Testis (tissue), 3 donors: ENCODE measurements around the gene PIGL. TPM values are rescaled to one million over a fixed set of nuclear protein-coding genes. Genes with fewer than 3 reads are reported as not detected.

Experiments
- DNase-seq: peaks from one replicate; pipeline ENCODE4 v3.0.0-alpha.2; 2019
- H3K27ac ChIP-seq, 2 donors: fragments of 200-600 bp; sonication (generic); one replicate each; pipeline ENCODE4 v1.5.1; 2019
- H3K27me3 ChIP-seq: fragments of 200-600 bp; sonication (generic); one replicate; pipeline ENCODE4 v1.5.1; 2019
- H3K36me3 ChIP-seq: fragments of 200-600 bp; sonication (generic); one replicate; pipeline ENCODE4 v1.5.1; 2017; ENCODE audit warnings: low read depth; ENCODE audit errors: missing control alignments
- H3K4me1 ChIP-seq: fragments of 200-600 bp; sonication (generic); one replicate; pipeline ENCODE4 v1.5.1; 2019
- H3K4me3 ChIP-seq, 2 donors: fragments of 200-600 bp; sonication (generic); one replicate each; pipeline ENCODE4 v1.5.1; 2017 to 2019
- H3K9me3 ChIP-seq: fragments of 200-600 bp; sonication (generic); one replicate; pipeline ENCODE4 v1.5.1; 2017
- POLR2A ChIP-seq: fragments of 450-650 bp; IDR thresholded peaks from one replicate; pipeline ENCODE4 v1.6.1; 2017; ENCODE audit warnings: antibody characterized with exemption, mild to moderate bottlenecking, moderate library complexity
- WGBS, 2 donors: methylation state at CpG; one replicate each; pipeline ENCODE4 v1.1.5; 2018; 5-methylcytosine and 5-hydroxymethylcytosine counted together
- intact Hi-C: fragments of 100-400 bp; cut with DNase I; formaldehyde crosslinking; loops from one replicate; pipeline ENCODE4 v1.15.1; 2023; ENCODE audit warnings: low total_unique reads
- polyA plus RNA-seq: library from polyadenylated mRNA; stranded (reverse); fragments of 350-450 nt; fragmentation: Illumina TruSeq; extraction: RNeasy Lipid Tissue Mini Kit (QIAGEN cat#74804); gene quantifications from one replicate; pipeline ENCODE4 v1.2.3, GENCODE V29; 2014; ENCODE audit warnings: low read depth, low replicate concordance; ENCODE audit not compliant: insufficient read depth
- total RNA-seq, 2 donors: library from RNA; depleted of rRNA; stranded (reverse); fragments of >200 nt; gene quantifications; one replicate each; pipeline ENCODE4 v1.2.3, GENCODE V29; 2016
- TF ChIP-seq, protein P1 (sequence below), 3 experiments: fragments of 450-650 bp in 2 of 3; fragments of 200-600 bp in 1 of 3; sonication (generic) in 1 of 3; IDR thresholded peaks; one replicate each; pipeline ENCODE4 v1.5.1; 2016 to 2019; ENCODE audit warnings: antibody characterized with exemption in 3 of 3, mild to moderate bottlenecking in 2 of 3, moderate library complexity in 1 of 3

Gene PIGL
- total and polyA plus RNA-seq, 3 donors from 2014 or later, result 31.3 to 93.9 (median 74.1) TPM

DNA sequence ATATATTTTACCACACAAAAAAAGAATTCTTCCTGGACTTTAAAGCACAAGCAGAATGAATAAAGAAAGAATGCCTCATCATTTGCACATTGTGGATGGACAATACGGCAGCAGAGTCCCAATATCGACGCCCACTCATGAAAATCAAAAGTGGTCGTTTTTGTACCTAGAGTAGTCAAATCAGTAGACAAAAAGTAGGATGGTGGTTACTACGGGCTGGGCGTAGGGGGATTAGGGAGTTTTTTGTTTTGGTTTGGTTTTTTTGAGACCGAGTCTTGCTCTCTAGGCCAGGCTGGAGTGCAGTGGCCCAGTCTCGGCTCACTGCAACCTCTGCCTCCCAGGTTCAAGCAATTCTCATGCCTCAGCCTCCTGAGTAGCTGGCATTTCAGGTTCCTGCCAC is 144.9 kb downstream of the PIGL start:
- no peak for TF ChIP-seq POLR2A
- TF ChIP-seq, protein P1, sequence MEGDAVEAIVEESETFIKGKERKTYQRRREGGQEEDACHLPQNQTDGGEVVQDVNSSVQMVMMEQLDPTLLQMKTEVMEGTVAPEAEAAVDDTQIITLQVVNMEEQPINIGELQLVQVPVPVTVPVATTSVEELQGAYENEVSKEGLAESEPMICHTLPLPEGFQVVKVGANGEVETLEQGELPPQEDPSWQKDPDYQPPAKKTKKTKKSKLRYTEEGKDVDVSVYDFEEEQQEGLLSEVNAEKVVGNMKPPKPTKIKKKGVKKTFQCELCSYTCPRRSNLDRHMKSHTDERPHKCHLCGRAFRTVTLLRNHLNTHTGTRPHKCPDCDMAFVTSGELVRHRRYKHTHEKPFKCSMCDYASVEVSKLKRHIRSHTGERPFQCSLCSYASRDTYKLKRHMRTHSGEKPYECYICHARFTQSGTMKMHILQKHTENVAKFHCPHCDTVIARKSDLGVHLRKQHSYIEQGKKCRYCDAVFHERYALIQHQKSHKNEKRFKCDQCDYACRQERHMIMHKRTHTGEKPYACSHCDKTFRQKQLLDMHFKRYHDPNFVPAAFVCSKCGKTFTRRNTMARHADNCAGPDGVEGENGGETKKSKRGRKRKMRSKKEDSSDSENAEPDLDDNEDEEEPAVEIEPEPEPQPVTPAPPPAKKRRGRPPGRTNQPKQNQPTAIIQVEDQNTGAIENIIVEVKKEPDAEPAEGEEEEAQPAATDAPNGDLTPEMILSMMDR (IDR thresholded peaks at IDR 0.05), result no peak
- no peak overlapping the region for H3K4me3 ChIP-seq
- intact Hi-C loops, result no loop called here
- DNase-seq, result no peak
- 86 to 87% methylated on average over 8 of the region's 8 CpGs for WGBS, 2 donors
- no peaks in the 10 kb centered on the region for H3K36me3 ChIP-seq
- H3K4me1 ChIP-seq, result peaks cover 3% of the 10 kb centered on the region
- H3K27me3 ChIP-seq, result no peaks in the 10 kb centered on the region
- H3K27ac ChIP-seq, result no peak overlapping the region
- H3K9me3 ChIP-seq, result no peaks in the 10 kb centered on the region

- 23 to 32% methylated on average over 6 of the region's 6 CpGs for WGBS, 2 donors
- peak; percentile 89 for DNase-seq
- Histone ChIP-seq H3K27me3 (no peaks in the 10 kb centered on the region), H3K9me3 (no peaks in the 10 kb centered on the region), H3K4me3 (no peak overlapping the region), H3K36me3 (no peaks in the 10 kb centered on the region), H3K27ac (no peak overlapping the region), H3K4me1 (peaks cover 3% of the 10 kb centered on the region)
- intact Hi-C loops, result no loop called here
- no peak for TF ChIP-seq POLR2A
- TF ChIP-seq, protein P1 (IDR thresholded peaks at IDR 0.05), result peak; percentile 64 to 96 (median 91)
Observed at GRCh38 chr17:16363749-16364536, 146.9 kb downstream of the PIGL start.

DNA sequence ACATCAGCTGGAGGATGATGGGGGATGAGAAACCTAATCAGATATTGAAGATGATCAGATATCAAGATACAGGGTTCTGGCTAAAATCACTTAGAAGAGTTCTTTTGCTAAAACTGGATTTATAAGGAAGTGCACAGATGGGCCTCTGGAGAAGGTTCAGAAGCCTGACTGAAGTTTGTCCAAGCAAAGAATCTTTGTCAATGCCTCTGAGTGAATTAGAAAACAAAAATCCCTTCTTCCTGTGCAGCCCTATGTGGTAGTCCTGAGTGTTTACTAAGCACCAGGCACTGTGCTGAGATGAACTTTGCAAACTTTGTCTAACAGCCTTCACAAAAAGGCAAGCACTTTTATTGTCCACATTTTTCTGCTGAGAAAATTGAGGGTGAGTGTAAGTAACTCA is 147.6 kb downstream of the PIGL start:
- Histone ChIP-seq H3K27me3 (no peaks in the 10 kb centered on the region), H3K9me3 (no peaks in the 10 kb centered on the region), H3K4me3 (no peak overlapping the region), H3K27ac (no peak overlapping the region), H3K36me3 (no peaks in the 10 kb centered on the region), H3K4me1 (peaks cover 3% of the 10 kb centered on the region)
- intact Hi-C loops, result no loop called here
- TF ChIP-seq, protein P1 (IDR thresholded peaks at IDR 0.05), result no peak
- no peak for TF ChIP-seq POLR2A
- DNase-seq, result no peak

DNA sequence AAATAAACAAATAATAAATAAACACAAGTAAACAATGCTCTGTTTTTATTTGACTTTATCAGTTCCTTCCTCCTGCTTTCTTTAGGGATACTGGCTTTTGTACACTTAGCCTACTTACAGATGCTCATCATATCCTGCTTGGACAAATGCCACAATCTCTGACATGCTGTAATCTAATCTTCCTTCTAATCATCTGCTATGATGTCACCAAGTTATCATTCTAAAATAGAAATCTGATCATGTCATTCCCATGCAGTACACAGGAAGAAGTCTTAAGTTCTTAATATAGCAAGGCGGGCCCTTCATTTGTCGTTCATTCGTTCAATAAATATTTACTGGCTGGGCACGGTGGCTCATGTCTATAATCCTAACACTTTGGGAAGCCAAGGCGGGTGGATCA is 154.7 kb downstream of the PIGL start:
- TF ChIP-seq POLR2A, result no peak
- TF ChIP-seq, protein P1 (IDR thresholded peaks at IDR 0.05), result no peak
- WGBS, 2 donors, result 83 to 88% methylated on average over 5 of the region's 5 CpGs

More for the DNA sequence above, 154.7 kb downstream of the PIGL start:
- Histone ChIP-seq H3K4me1 (no peaks in the 10 kb centered on the region), H3K27ac (no peak overlapping the region), H3K4me3 (no peak overlapping the region), H3K27me3 (no peaks in the 10 kb centered on the region), H3K36me3 (no peaks in the 10 kb centered on the region), H3K9me3 (no peaks in the 10 kb centered on the region)
- DNase-seq, result no peak
- intact Hi-C loops, result no loop called here
